Thyroid gland (tissue), 4 donors: Measurements from ENCODE around the gene TRIM71.

Experiments used
- POLR2A ChIP-seq, 2 donors: fragments of 450-650 bp; IDR thresholded peaks; one replicate each; pipeline ENCODE4 v1.6.1; 2017; ENCODE audit warnings: antibody characterized with exemption in 2 of 2, mild to moderate bottlenecking in 2 of 2, moderate library complexity in 1 of 2
- TF ChIP-seq, protein P1 (sequence below), 6 experiments: fragments of 200-600 bp in 3 of 6; fragments of 450-650 bp in 3 of 6; sonication (generic) in 3 of 6; IDR thresholded peaks; one replicate each; pipeline ENCODE4 v1.5.1; 2016 to 2019; ENCODE audit warnings: antibody characterized with exemption in 6 of 6, mild to moderate bottlenecking in 2 of 6, inconsistent platforms in 1 of 6, moderate library complexity in 1 of 6

DNA sequence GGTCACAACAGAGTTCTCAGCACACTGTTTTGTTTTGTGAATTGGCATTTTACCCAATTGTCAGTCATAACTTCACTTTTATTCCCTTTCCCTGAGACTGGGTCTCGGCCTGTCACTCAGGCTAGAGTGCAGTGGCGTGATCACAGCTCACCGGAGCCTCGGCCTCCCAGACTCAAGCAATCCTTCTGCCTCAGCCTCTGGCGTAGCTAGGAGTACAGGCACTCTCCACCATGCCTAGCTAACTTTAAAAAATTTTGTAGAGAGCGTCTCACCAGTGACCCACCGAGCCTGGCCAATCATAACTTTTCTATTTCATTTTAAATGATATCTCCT is 26.5 kb downstream of the TRIM71 start:
- no peak for TF ChIP-seq POLR2A (IDR thresholded peaks at IDR 0.05)
- TF ChIP-seq, protein P1, sequence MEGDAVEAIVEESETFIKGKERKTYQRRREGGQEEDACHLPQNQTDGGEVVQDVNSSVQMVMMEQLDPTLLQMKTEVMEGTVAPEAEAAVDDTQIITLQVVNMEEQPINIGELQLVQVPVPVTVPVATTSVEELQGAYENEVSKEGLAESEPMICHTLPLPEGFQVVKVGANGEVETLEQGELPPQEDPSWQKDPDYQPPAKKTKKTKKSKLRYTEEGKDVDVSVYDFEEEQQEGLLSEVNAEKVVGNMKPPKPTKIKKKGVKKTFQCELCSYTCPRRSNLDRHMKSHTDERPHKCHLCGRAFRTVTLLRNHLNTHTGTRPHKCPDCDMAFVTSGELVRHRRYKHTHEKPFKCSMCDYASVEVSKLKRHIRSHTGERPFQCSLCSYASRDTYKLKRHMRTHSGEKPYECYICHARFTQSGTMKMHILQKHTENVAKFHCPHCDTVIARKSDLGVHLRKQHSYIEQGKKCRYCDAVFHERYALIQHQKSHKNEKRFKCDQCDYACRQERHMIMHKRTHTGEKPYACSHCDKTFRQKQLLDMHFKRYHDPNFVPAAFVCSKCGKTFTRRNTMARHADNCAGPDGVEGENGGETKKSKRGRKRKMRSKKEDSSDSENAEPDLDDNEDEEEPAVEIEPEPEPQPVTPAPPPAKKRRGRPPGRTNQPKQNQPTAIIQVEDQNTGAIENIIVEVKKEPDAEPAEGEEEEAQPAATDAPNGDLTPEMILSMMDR (IDR thresholded peaks at IDR 0.05) = no peak
